SW480 (cell line): ENCODE measurements around the gene COPS8.

Source experiments
- DNase-seq: peaks from one replicate; pipeline ENCODE4 v3.0.0-alpha.2; 2016; ENCODE audit warnings: low spot score

COPS8 gene

DNA sequence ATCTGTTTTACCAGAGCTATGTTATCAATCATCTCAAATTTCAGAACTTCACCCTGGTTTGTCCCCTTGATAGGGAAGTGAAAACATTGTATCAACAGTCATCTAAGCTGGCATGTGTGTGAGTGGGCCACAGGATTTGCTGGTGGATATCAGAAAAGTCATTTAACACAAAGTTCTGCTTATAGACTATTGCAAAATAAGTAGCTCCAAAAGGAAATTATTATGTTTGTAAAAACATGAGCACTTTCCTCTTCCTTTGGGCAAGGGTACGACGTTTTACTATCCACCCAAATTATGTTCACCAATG, 20.7 kb upstream of the COPS8 start:
- DNase-seq = no peak

DNA sequence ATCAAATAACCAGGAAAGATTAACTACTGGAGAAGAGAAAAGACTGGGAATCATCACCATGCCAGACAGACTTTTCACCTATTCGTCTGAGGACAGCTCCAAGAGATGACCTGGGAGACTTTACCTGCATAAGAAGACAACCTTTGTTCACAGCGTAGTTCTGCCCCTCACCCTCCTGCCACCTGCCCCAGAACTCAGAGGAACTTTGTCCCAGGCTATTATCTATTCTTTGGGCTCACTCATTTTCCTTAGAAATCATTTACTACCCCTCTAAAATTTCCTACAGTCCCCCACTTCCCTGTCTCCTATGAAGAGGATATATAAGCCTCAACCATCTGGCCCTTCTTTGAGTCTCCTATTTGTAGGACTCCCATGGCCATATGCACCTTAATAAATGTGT, 19.3 kb upstream of the COPS8 start:
- no peak for DNase-seq

DNA sequence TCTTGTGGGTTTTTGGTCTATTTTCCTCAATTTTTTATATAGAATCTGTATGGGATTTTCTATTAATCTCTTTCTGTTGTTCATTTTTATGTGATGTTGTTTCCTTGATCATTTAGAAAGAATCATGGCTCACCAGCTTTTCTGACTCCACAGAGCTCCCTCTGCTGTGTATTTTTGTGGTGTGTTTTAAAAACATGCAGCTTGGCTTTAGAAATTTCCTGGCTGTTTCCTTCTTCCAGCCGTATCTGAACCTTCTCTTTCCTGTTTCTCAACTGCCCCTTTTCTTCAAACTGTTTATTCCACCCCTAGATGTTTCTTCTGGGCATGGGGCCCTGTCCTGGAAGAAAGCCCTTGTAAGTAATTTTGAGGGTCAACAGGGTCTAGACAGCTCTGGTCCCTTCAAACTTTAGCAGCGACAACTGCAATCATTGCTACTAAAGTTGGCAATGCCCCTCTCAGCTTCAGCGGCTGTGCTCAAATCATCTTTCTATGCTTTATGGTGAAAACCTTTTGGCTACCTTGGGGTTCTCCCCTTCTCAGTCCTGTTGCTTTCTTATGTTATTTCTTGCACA, 17.6 kb upstream of the COPS8 start:
- no peak for DNase-seq

DNA sequence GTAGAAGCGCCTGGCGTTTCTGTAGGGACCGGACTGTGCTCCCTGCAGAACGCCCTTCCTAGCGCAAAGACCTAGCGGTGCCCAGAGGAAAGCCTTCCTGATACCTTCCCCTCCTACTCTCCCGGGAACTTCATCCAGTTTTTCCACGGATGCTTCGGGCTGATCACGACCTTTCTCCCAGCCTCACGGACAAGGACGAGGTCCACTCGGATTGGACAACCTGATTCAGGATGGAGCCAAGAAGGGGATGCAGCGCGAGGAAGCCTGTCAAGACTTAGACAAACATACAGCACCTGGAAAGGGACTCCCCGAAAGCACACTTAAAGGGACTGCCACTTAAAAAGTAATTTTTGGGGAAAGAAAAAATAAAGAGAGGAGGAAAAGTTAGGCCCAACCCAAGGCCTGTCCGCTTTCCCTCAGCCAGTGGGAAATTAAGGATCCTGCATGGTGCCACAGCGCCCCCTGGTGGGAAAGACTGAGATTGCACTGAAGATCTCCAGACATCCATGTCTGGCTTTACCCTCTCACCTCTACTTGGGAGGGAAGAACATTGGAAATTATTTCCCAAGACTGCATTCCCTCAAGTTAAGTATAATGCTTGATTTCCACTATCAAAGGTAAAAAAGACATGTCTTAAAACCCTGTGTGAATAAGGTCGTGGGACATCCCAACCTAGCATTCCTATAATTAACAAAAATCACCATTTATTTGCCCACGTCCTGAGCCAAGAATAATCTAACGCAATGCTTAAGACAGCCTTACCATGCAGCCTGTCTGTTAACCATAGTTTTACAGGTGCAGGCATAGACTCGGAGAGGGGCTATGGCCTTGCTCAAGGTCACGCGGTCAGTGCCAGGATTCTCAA, 13.4 kb upstream of the COPS8 start:
- DNase-seq = peak; percentile 26

DNA sequence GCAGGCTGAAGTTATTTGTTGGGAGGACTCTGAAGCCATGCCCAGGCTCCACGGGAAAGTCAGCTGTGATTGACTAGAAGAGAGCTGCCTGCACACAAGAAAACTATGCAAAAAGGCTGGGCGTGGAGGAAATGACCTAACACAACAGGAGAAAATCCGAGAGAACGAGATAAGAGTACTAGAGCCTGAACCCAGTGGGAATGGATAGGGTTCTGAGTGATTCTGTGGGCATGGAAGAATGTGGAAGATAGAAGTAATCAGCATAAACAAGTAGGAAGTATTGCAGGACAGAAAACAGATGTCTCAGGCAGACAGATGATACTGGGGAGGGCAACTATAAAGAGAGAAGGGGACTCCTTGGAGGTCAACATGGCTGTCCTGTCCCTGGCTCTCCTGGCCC, 12.1 kb upstream of the COPS8 start:
- DNase-seq = no peak

DNA sequence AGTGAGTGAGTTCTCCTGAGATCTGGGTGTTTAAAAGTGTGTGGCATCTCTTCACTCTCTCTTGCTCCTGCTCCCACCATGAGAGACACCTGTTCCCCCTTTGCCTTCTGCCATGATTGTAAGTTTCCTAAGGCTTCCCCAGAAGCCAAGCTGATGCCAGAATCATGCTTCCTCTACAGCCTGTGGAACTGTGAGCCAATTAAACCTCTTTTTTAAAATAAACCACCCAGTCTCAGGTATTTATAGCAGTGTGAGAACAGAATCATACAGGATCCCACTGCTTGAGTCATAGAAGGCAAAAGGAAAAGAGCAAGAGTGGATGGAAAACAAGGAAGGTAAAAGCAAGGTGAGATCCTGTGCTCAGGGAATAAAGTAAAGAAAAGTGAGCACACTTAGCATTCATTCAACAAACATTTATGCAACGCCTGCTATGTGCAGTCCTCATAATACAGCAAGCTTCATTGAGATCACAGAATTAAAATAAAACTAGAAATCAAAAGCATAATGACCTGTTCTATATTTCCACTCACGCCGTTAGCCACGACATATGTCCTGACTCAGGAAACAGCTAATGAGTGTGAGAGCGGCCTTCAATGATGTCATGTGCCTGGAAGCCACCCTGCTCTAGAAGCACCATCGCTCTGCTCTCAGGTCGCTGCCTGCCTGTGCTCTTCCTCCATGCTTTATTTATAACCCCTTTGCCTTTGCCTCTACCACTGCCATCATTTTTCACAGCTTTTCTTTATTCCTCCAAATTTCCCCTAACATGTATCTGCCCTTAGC, 11.3 kb upstream of the COPS8 start:
- DNase-seq = no peak

DNA sequence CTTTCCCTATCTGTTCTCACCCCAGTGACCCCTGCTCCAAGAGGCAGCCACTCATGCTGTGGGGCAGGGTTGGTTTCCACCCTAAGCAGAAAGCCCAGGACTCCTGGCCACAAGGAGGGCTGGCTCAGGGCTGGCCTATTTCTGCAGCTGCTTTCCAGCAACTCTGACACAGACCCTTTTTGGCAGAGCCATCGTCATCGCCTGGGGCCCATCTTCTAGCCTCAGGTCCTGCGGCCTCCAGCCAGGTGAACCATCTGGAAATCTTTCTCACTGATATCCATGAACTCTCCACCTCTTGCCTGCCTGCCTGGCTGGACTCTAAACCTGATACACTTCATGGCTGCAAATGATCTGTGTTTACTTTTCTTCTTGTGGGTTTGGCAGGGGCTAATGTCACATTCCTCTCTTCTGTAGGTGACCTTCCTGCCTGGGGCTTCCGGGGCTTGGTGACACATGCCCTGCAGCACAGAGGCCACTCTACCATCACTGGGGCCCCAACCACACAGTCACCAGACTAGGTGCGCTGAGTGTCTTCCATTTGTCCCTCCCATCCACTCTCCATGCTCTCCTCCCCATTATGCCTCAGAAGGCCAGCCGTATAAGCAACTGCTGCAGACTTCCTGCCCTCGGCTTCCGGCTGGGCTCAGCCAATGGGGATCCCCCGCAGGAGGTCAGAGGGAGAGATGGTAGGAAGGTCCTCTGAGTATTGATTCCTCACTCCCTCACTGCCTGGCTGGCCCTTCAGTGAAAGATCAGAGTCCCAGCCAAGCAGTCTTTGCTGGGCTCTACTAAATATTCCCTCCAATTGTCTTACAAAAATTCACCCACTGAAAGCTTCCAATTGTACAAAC, 9.7 kb upstream of the COPS8 start:
- peak; percentile 71 for DNase-seq

DNA sequence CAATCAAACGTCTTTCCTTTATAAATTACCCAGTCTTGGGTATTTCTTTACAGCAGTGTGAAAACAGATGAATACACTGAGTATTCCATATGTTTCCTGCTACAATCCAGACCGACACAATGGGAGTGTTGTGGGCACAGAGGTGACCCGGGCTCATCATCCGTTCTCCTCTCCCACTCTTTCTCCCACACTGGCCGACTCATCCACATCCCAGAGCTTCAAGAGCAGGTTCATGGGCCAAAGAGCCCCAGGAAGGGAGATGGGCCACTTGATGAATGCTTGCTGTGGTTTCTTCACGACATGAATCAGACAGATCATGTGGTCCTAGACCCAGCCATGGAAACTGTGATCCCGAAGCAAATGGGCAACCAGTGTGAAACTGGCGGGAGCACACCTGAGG, 4.1 kb upstream of the COPS8 start:
- no peak for DNase-seq

DNA sequence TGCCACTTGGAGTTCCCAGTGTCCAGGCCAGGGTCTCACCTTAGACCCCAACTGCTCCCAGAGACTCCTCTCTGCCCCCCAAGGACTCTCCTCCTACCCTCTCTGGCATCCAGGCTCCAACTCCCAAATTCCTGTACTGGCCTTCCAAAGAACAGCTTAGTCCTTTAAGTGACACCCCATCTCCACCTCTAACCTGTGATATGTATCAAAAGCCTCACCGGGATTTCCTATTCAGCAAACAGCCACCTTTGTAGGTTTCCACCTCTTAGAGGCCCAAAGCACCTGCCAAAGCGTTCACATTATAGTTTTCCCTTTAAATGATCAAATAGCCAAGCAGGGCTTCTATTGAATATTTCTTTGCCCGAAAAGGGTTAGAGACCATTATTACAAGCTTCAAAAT, 2.7 kb upstream of the COPS8 start:
- no peak for DNase-seq

DNA sequence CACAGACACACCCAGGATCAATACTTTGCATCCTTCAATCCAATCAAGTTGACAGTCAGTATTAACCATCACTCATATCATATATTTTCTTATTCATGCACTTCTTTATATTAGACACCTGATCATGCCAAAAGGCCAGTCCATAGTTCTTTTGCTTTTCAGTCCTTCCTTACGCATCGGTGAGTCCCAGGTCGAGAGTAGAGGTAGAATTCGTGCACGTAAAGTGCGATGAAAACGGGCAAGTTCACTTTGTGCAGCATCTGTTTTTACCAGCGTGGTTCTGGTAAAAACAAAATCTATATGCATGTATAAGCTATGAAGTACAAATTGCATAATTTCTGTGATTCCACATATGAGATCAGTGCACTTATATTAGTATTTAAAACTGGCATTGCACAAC, 1.2 kb upstream of the COPS8 start:
- no peak for DNase-seq

DNA sequence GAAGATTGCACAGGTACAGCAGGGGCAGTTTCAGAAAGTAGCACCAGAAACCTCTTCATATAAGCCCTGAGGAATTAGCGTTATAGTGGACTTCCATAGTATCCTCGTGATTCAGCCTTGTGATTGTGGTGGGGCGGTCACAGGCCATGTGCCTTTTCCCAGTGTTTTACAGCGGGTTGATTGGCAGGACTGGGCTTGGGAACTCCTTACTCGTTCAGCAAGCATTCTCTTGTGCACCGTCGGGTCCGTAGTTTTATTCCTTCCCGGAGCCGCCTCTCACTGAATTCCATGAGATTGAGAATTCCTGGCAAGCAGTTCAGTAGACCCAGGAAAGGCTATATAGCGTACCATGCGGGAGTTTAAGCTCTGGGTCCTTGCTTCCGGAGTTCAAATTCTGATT, 5.2 kb downstream of the COPS8 start:
- DNase-seq = no peak

DNA sequence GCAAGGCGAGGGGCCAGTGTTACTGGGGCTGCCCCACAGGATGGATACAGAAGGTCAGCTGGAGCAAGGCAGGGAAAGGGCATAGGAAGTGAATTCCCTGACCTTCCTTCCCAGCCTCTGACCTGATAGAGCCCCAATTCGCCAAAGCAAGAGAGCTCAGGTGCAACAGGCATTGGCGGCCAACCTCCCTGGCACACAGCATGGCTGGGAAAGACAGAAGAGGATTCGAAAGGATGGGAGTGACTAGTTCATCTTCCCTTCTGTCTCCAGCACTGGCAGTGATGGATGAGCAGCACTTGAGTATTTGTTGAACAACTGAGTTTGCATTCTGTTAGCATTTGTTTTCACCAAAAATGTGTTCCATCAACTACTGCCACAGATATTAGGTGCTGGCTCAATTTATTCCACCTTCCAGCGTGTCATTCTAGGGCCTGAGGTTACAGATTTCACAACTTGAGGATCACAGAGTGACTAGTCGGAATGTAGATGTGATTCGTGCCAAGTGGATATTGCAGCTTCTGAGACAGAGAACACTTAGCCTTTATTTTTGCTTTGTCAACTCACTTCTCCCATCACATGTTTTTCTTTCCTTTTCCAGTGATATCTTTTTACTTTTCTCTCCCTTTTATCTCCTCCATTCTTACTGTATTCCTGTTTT, 6.2 kb downstream of the COPS8 start:
- DNase-seq = no peak

DNA sequence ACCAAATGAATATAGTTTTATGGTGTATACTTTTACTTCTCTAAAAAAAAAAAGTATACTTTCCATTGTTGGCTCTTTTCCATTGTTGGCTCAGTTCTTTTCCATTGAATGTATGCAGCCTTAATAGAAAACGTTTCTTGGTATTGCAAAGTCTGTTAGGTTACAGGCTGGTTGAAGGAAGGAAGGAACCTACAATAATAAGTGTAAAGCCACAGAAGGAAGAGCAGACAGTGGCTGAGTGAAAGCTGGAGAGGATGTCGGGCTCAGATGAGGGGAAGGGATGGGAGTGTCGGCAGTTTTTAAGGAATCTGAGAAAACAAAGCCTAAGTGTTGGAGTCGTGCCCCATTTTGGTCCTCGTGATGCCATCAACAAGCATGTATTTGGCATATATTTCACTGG, 6.8 kb downstream of the COPS8 start:
- DNase-seq = no peak

DNA sequence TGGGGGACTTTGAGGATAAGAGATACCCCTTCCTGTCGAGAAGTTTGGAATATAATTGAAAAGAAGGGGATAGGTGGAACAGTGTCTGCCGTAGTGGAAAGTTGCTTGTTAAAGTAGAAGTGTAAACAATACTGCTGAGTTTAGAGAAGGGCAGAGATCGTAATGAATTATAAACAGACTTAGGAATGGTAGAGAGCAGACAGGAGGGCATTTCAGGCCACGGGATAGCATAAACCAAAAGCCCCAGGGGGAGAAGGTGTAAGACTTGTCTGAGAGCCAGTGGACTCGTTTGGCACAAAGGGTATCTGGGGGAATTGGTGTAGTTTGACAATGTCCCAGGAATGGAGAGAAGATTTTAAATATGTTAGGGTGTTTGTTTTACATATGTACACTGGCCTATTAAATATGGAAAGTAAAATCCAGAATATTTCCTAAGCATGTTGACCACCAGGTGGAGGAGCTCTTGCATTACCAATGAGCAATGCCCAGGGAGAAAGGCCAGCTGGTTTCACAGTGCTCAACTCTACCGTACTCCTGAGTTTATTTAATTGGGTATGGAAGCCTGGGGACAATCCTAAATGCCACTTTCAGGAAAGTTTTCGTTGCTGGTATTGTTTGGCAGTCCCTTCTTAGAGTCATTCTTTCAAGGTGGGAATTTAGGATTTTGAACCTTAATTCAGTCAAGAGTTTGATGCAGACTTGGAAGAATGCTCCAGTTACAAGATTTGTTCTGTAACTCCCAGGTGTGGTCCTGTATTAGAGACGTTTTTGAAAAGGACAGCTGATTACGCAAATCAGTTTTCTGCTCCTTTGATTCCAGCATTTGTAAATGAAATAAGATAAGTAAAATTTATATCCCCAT, 7.5 kb downstream of the COPS8 start:
- peak; percentile 12 for DNase-seq

DNA sequence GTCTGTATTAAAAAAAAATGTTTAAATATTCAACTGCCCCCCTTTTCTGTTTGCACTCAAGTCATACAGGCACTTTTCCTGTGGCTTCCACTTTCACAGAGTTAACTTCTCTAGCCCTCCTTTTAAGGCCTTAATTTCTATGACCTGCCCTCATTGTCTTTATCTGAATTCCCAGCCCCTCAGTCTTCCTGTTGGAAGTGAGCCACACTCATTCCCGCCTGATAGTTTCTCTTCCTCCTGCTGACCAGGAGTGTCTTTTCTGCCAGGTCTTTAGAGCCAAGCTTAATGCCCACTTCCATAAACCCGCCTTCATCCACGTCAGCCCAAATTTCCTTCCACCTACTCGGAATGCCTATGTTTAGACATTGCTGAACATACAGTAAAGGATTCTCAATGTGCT, 10.5 kb downstream of the COPS8 start:
- DNase-seq = no peak

DNA sequence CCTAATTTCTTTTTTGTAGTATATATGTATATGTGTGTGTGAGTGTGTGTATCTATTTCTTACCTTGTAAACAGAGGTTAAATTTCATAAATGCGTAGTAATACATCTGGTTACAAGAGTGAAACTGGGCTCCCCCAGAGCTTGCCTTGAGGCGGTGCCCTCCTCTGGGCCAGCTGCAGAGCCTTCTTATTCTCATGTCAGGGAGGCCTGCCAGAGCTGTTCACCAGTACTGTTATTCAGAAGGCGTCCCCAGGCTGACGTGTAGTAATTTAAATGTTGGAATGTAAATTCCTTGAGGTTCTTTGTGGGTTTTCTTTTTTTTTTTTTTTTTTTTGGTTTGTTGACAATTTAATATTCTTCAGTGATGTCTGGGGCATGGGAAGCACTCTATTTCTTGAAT, 11.2 kb downstream of the COPS8 start:
- no peak for DNase-seq

DNA sequence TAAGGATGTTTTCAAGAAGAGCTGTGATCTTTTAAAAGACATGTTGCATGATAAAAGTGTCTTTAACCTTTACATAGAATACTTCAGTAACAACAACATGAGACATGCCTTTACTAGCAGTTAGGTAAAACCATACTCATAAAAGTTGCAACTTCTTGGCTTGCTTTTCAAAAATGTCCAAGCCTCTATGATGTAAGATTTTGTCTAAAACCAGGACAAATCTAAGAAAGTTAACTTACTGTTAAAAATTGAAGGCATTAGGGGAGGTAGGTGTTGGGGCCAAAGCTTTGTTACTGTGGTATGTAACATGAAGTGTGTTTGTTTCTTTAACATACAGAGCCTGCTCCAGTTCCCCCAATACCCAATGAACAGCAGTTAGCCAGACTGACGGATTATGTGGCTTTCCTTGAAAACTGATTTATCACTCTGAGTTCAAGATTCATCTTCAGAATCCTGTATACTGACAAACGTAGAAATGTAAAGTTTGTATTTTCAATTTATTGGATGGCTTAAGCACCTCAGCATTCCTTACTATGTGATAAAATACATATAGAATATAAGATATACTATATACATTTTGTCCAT, 11.7 kb downstream of the COPS8 start:
- DNase-seq = no peak

DNA sequence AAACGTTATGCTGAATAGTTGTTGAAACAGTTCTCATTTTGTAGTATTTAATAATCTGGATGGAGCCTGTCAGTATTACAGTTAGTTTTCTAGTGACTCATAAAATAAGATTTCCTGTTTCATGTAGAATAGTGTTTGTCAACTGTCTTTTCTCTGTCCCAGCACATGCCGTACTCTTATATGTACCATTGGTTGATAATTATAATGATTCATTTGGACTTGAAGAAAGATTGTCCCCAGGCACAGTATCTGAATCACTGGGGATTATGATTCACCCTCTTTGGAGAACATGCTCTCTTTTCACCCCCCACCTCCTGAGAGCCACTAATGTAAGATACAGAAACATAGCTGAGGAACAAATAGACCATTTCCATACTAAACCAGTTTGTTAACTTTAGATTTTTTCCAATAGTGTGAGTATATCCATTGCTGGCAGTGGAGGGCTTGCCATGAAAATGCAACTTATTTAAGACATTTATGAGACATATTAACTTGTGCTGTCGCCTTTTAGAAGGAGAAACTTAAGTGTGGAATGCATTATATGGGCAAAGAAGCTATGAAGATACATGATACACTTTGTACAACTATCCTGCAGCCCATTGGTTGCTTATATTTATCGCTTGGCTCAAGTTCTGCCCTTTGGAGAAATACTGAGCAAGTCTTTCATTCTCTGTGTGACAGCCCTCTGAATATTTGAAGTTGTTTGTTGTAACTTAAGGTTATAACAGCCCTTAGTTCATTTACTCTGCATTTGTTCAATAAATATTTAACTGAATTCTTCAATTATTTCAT, 12.4 kb downstream of the COPS8 start:
- DNase-seq = no peak

DNA sequence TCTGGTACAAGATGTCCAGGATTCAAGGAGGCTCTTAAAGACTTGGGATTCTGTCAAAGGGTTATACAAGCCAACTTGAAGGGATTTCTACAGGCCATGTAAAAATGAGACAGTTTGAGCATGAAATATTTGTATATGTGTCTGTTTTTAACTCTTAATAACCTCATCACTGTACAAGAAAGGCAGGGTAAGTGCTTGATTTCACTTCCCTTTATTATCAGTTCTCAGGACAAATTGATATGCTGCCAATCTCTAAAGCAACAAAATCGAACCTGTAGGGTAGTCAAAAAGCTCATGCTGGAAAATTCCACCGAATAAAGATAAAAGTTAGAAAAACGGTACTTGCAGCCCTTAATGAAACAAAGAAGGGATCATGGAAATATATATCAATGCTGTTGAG, 14.1 kb downstream of the COPS8 start:
- DNase-seq = no peak
